Fibroblast of lung (primary cell): ENCODE data around the gene WWTR1. TPM values are rescaled to one million over a fixed set of nuclear protein-coding genes. Genes with fewer than 3 reads are reported as not detected.
A peak's percentile ranks its signal among the peaks of the same experiment; 100 is the strongest.

Experiments used
- DNase-seq, 2 donors: peaks; one replicate each; pipeline versions ENCODE4 v3.0.0 to v3.0.0-alpha.2; 2010; ENCODE audit warnings: low read depth in 2 of 2
- H2AFZ ChIP-seq: 2 replicates; pipeline ENCODE4 v1.5.1; 2012; ENCODE audit warnings: low read length, control low read depth, inconsistent platforms
- H3K27ac ChIP-seq: 2 replicates; pipeline ENCODE4 v1.5.1; 2011; ENCODE audit warnings: low read length, control low read depth; ENCODE audit not compliant: insufficient read depth
- H3K27me3 ChIP-seq: 2 replicates; pipeline ENCODE4 v1.5.1; 2011; ENCODE audit warnings: mild to moderate bottlenecking, low read length; ENCODE audit not compliant: control insufficient read depth, insufficient read depth
- H3K36me3 ChIP-seq: 2 replicates; pipeline ENCODE4 v1.5.1; 2011; ENCODE audit warnings: low read length; ENCODE audit not compliant: control insufficient read depth, insufficient read depth
- H3K4me1 ChIP-seq: 2 replicates; pipeline ENCODE4 v1.5.1; 2011; ENCODE audit warnings: low read length; ENCODE audit not compliant: control insufficient read depth, insufficient read depth; ENCODE audit errors: extremely low read depth
- H3K4me2 ChIP-seq: 2 replicates; pipeline ENCODE4 v1.5.1; 2011; ENCODE audit warnings: low read length, control low read depth; ENCODE audit not compliant: insufficient read depth; ENCODE audit errors: extremely low read depth
- H3K4me3 ChIP-seq, 4 experiments: fragments of 200-600 bp in 1 of 4; sonication (generic) in 1 of 4; replicated peaks in 1 of 4; 2 replicates each; pipeline ENCODE4 v1.5.1; 2011 to 2016; ENCODE audit warnings: low read length in 4 of 4, low read depth in 3 of 4, mild to moderate bottlenecking in 3 of 4, control low read depth in 2 of 4, inconsistent platforms in 1 of 4, mixed read lengths in 1 of 4; ENCODE audit not compliant: insufficient read depth in 1 of 4; ENCODE audit errors: control extremely low read depth in 1 of 4
- H3K79me2 ChIP-seq: 2 replicates; pipeline ENCODE4 v1.5.1; 2012; ENCODE audit warnings: mild to moderate bottlenecking, low read length, inconsistent platforms; ENCODE audit not compliant: control insufficient read depth, insufficient read depth
- H3K9ac ChIP-seq: 2 replicates; pipeline ENCODE4 v1.5.1; 2011; ENCODE audit warnings: mild to moderate bottlenecking, low read length, control low read depth; ENCODE audit not compliant: insufficient read depth
- H3K9me3 ChIP-seq: 2 replicates; pipeline ENCODE4 v1.5.1; 2012; ENCODE audit warnings: low read depth, low read length; ENCODE audit not compliant: control insufficient read depth, insufficient read depth
- H4K20me1 ChIP-seq: 2 replicates; pipeline ENCODE4 v1.5.1; 2011; ENCODE audit warnings: low read length; ENCODE audit not compliant: control insufficient read depth, insufficient read depth; ENCODE audit errors: extremely low read depth
- EZH2 ChIP-seq: IDR thresholded peaks from 2 replicates; pipeline ENCODE4 v1.5.1; 2012; ENCODE audit warnings: low read length, control low read depth, mild to moderate bottlenecking; ENCODE audit errors: missing control alignments
- polyA plus RNA-seq, 2 donors: library from polyadenylated mRNA; depleted of rRNA in 1 of 2; stranded (reverse) in 1 of 2; unstranded in 1 of 2; fragments of >200 nt; gene quantifications; 2 replicates each; pipeline ENCODE4 v1.2.1, GENCODE V29; 2011 to 2012; ENCODE audit warnings: missing spikeins in 1 of 2
- total RNA-seq: library from RNA; depleted of rRNA; stranded (reverse); fragments of >200 nt; gene quantifications from 2 replicates; pipeline ENCODE4 v1.2.1, GENCODE V29; 2014
- TF ChIP-seq, protein P1 (sequence below), 2 donors: IDR thresholded peaks in 1 of 2; conservative IDR thresholded peaks in 1 of 2; 1 replicate in 1 of 2; 2 replicates in 1 of 2; pipeline ENCODE4 v1.5.1; 2011 to 2012; ENCODE audit warnings: low read length in 2 of 2, control low read depth in 1 of 2, inconsistent platforms in 1 of 2, low read depth in 1 of 2, mild to moderate bottlenecking in 1 of 2

Gene WWTR1
- total and polyA plus RNA-seq, 2 donors (not counting 1 experiment from before 2014, with no cell fraction given) = 13.7 to 71.5 TPM

- Histone ChIP-seq H3K36me3 (no peaks in the 10 kb centered on the region), H4K20me1 (no peaks in the 10 kb centered on the region), H3K27ac (peak overlapping the region; percentile 80), H3K4me3 (no peak overlapping the region), H3K9ac (no peak overlapping the region), H3K79me2 (peaks cover 13% of the 10 kb centered on the region), H3K4me2 (peak overlapping the region; percentile 68), H3K27me3 (no peaks in the 10 kb centered on the region), H2AFZ (no peak overlapping the region), H3K4me1 (peaks cover 10% of the 10 kb centered on the region), H3K9me3 (no peaks in the 10 kb centered on the region)
- TF ChIP-seq, protein P1, sequence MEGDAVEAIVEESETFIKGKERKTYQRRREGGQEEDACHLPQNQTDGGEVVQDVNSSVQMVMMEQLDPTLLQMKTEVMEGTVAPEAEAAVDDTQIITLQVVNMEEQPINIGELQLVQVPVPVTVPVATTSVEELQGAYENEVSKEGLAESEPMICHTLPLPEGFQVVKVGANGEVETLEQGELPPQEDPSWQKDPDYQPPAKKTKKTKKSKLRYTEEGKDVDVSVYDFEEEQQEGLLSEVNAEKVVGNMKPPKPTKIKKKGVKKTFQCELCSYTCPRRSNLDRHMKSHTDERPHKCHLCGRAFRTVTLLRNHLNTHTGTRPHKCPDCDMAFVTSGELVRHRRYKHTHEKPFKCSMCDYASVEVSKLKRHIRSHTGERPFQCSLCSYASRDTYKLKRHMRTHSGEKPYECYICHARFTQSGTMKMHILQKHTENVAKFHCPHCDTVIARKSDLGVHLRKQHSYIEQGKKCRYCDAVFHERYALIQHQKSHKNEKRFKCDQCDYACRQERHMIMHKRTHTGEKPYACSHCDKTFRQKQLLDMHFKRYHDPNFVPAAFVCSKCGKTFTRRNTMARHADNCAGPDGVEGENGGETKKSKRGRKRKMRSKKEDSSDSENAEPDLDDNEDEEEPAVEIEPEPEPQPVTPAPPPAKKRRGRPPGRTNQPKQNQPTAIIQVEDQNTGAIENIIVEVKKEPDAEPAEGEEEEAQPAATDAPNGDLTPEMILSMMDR (conservative IDR thresholded peaks at IDR 0.05 in 1 of 2, IDR thresholded peaks at IDR 0.05 in 1 of 2; ENCODE audit: low read depth in 1 of 2, low read length in 2 of 2) = no peak
- DNase-seq = peak in 1 of 2 donors; percentile 83
Measured at GRCh38 chr3:149548669-149549065, 109.2 kb downstream of the WWTR1 start.

- H3K4me3 ChIP-seq = peak overlapping the region in 2 of 4 experiments; percentile 7 to 17
- H3K27me3 ChIP-seq = no peaks in the 10 kb centered on the region
- no peak overlapping the region for H3K9ac ChIP-seq
- no peaks in the 10 kb centered on the region for H3K36me3 ChIP-seq
- DNase-seq = peak; percentile 85 to 96
- no peaks in the 10 kb centered on the region for H4K20me1 ChIP-seq
- H3K4me2 ChIP-seq = peak overlapping the region; percentile 68
- H3K79me2 ChIP-seq = peaks cover 13% of the 10 kb centered on the region
- H3K4me1 ChIP-seq = peaks cover 10% of the 10 kb centered on the region
- no peak for TF ChIP-seq EZH2
- TF ChIP-seq, protein P1 (conservative IDR thresholded peaks at IDR 0.05 in 1 of 2, IDR thresholded peaks at IDR 0.05 in 1 of 2; ENCODE audit: low read depth in 1 of 2, low read length in 2 of 2) = no peak
- H3K27ac ChIP-seq = peak overlapping the region; percentile 80
- H2AFZ ChIP-seq = no peak overlapping the region
- H3K9me3 ChIP-seq = no peaks in the 10 kb centered on the region
Measured at GRCh38 chr3:149547954-149548668, 109.7 kb downstream of the WWTR1 start.

- Histone ChIP-seq H4K20me1 (no peaks in the 10 kb centered on the region), H3K27me3 (no peaks in the 10 kb centered on the region), H3K36me3 (no peaks in the 10 kb centered on the region), H3K4me3 (peak overlapping the region in 1 of 4 experiments; percentile 3), H3K4me2 (peak overlapping the region; percentile 68), H2AFZ (no peak overlapping the region), H3K9me3 (no peaks in the 10 kb centered on the region), H3K79me2 (peaks cover 13% of the 10 kb centered on the region), H3K27ac (peak overlapping the region; percentile 80), H3K9ac (no peak overlapping the region), H3K4me1 (peaks cover 10% of the 10 kb centered on the region)
- TF ChIP-seq, protein P1 (conservative IDR thresholded peaks at IDR 0.05 in 1 of 2, IDR thresholded peaks at IDR 0.05 in 1 of 2; ENCODE audit: low read depth in 1 of 2, low read length in 2 of 2) = no peak
- no peak for TF ChIP-seq EZH2
- DNase-seq = peak; percentile 82 to 88
Measured at GRCh38 chr3:149547413-149547812, 110.4 kb downstream of the WWTR1 start.
